ENCODE results near the gene TRPM2. TPM values are rescaled to one million over a fixed set of nuclear protein-coding genes. Genes with fewer than 3 reads are reported as not detected.

The TRPM2 gene
- total and polyA plus RNA-seq, 2 of the 4 experiments (the other 2 are of a cell fraction), result not detected

GRCh38 chr21:44335266-44336059 is 18.0 kb upstream of the TRPM2 start:
- H4K91ac ChIP-seq (ENCODE audit: insufficient read depth, low read depth, low read length), result no peak overlapping the region
- no peak overlapping the region for H3K56ac ChIP-seq (ENCODE audit: extremely low read depth, insufficient read depth, low read length)
- TF ChIP-seq RFX5 (IDR thresholded peaks at IDR 0.05; ENCODE audit: low read depth, low read length), result no peak
- no peak for TF ChIP-seq RAD21 (IDR thresholded peaks at IDR 0.05; ENCODE audit: low read length)
- no peak overlapping the region for H3K4me2 ChIP-seq (ENCODE audit: low read depth, low read length)
- no peak overlapping the region for H3K4ac ChIP-seq (ENCODE audit: low read depth, low read length)
- no peak overlapping the region for H4K5ac ChIP-seq (ENCODE audit: low read depth, low read length)
- no peaks in the 10 kb centered on the region for H3K9me3 ChIP-seq (ENCODE audit: control insufficient read depth, insufficient read depth, low read length)
- ChIA-PET POLR2A (ENCODE audit: unreplicated experiment) (no interaction called here), CTCF (interaction anchor here (0.6 kb wide), 1 partner anchor 31 kb away, joined by 3 read pairs; no protein-coding TSS in a partner anchor)
- peaks cover 10% of the 10 kb centered on the region; the same call in 1 of the 2 replicates for H3K36me3 ChIP-seq (ENCODE audit: control insufficient read depth, insufficient read depth, low read length)
- ATAC-seq (ENCODE audit: low read depth), result no peak
- H3K27ac ChIP-seq (ENCODE audit: insufficient read depth, low read length), result no peak overlapping the region
- H3K4me1 ChIP-seq (ENCODE audit: control insufficient read depth, insufficient read depth, low read length), result peaks cover 6% of the 10 kb centered on the region
- no peak overlapping the region for H2BK120ac ChIP-seq (ENCODE audit: low read depth, low read length)
- no peak overlapping the region for H3K4me3 ChIP-seq (ENCODE audit: insufficient read depth, low read depth, low read length)
- no peak overlapping the region for H2BK5ac ChIP-seq (ENCODE audit: low read depth, low read length, poor library complexity, severe bottlenecking)
- H2AFZ ChIP-seq (replicated peaks; ENCODE audit: low read length, poor library complexity), result no peak overlapping the region
- WGBS, 2 experiments (ENCODE audit: extremely low coverage in 2 of 2, insufficient read length in 1 of 2), result 100% methylated on average over 7 of the region's 24 CpGs; no CpG with 5 or more reads in 1 of the 2 experiments
- no peak overlapping the region for H4K8ac ChIP-seq (ENCODE audit: low read depth in 2 of 2, low read length in 2 of 2)
- peaks cover 6% of the 10 kb centered on the region for H4K20me1 ChIP-seq (ENCODE audit: insufficient read depth, low read length)
- no peak overlapping the region for H2AK5ac ChIP-seq (ENCODE audit: low read depth, low read length)
- H3K14ac ChIP-seq (replicated peaks; ENCODE audit: low read depth, low read length), result no peak overlapping the region
- no peak overlapping the region for H2BK20ac ChIP-seq (ENCODE audit: low read depth, low read length)
- H3K18ac ChIP-seq (ENCODE audit: low read depth, low read length), result no peak overlapping the region
- no TSS peak for BruUV-seq (replicated peaks)
- no peak overlapping the region for H3K23ac ChIP-seq (ENCODE audit: low read depth, low read length)
- peaks cover 8% of the 10 kb centered on the region for H3K9me1 ChIP-seq (ENCODE audit: insufficient read depth, low read length)
- H2AK9ac ChIP-seq (replicated peaks; ENCODE audit: low read depth, low read length, poor library complexity), result no peak overlapping the region
- in situ Hi-C loops (cut with MboI; ENCODE audit: low sequenced_read_pairs), result no loop called here
- H3K9ac ChIP-seq (ENCODE audit: low read depth, low read length), result no peak overlapping the region
- intact Hi-C loops (cut with micrococcal nuclease), result loop anchor here (10.0 kb wide), 1 partner anchor 149 kb away; no protein-coding TSS in a partner anchor
- DNase-seq, result no peak
- H3K79me1 ChIP-seq (ENCODE audit: low read depth in 1 of 2, low read length in 2 of 2), result peaks cover 0 to 8% of the 10 kb centered on the region in 2 experiments; a peak in 1 of 4 replicates
- H3K27me3 ChIP-seq (ENCODE audit: control insufficient read depth, insufficient read depth, low read length), result no peaks in the 10 kb centered on the region
- dilution Hi-C loops (cut with HindIII; ENCODE audit: low sequenced_read_pairs, unreplicated experiment), result no loop called here
- H2BK15ac ChIP-seq (ENCODE audit: low read depth, low read length), result no peak overlapping the region

Data from IMR-90 (cell line).